ENCODE measurements around the gene RBMS3.

GRCh38 chr3:29827756-29828155 is 546.9 kb downstream of the RBMS3 start:
- TF ChIP-seq CTCF (conservative IDR thresholded peaks at IDR 0.05; ENCODE audit: low read length), result no peak
- TF ChIP-seq EZH2phosphoT487 (IDR thresholded peaks at IDR 0.05; ENCODE audit: borderline replicate concordance, low read depth, low read length), result no peak

Measured in OCI-LY7 (cell line).